SK-N-MC (cell line): ENCODE measurements around the gene SLCO3A1.

Source experiments
- EZH2 ChIP-seq: fragments of 200-600 bp; sonication (generic); IDR thresholded peaks from one replicate; pipeline ENCODE4 v1.6.1; 2017; ENCODE audit warnings: antibody characterized with exemption
- POLR2AphosphoS5 ChIP-seq: IDR thresholded peaks from 2 replicates; pipeline ENCODE4 v1.6.1; 2012; ENCODE audit warnings: mild to moderate bottlenecking, low read depth, low read length, borderline replicate concordance

GRCh38 chr15:91897585-91898372 is 44.3 kb downstream of the SLCO3A1 start:
- TF ChIP-seq EZH2, result no peak
- TF ChIP-seq POLR2AphosphoS5, result no peak
